Measurements from ENCODE around the gene ADAMTS3. TPM values are rescaled to one million over a fixed set of nuclear protein-coding genes. Genes with fewer than 3 reads are reported as not detected.

Gene ADAMTS3
- polyA plus RNA-seq, 2 of the 4 experiments (the other 2 are of a cell fraction), result 0.03 TPM; not detected in 1

- Histone ChIP-seq H3K4me3 (no peak overlapping the region), H3K4me1 (no peaks in the 10 kb centered on the region), H3K27ac (no peak overlapping the region), H3K9me3 (no peaks in the 10 kb centered on the region), H3K4me2 (no peak overlapping the region)
- 22% methylated on average over 3 of the region's 3 CpGs for WGBS (ENCODE audit: missing lambda C conversion rate)
- no peak for FAIRE-seq
- no peak for DNase-seq (ENCODE audit: low read depth in 1 of 2, low spot score in 1 of 2)
- ATAC-seq, result no peak
- CTCF ChIA-PET, result no interaction called here
- TF ChIP-seq CBX8 (IDR thresholded peaks at IDR 0.05), result no peak
- no peak for TF ChIP-seq MAX (IDR thresholded peaks at IDR 0.05)
- no peak for TF ChIP-seq GATA3 (IDR thresholded peaks at IDR 0.05; ENCODE audit: borderline replicate concordance)
- no peak for TF ChIP-seq CHD4 (IDR thresholded peaks at IDR 0.05; ENCODE audit: borderline replicate concordance)
- TF ChIP-seq MYC (IDR thresholded peaks at IDR 0.05; ENCODE audit: borderline replicate concordance, low read length), result no peak
- TF ChIP-seq CTCF (IDR thresholded peaks at IDR 0.05), result no peak
- TF ChIP-seq RAD21 (conservative IDR thresholded peaks at IDR 0.05 in 1 of 2, IDR thresholded peaks at IDR 0.05 in 1 of 2), result no peak
- TF ChIP-seq CHD2 (IDR thresholded peaks at IDR 0.05; ENCODE audit: low read length, partially characterized antibody), result no peak
- no peak for TF ChIP-seq CEBPB (IDR thresholded peaks at IDR 0.05)
- no peak for TF ChIP-seq TP53 (CRISPR knock-in tag; IDR thresholded peaks at IDR 0.05)
- no peak for TF ChIP-seq ESRRA (IDR thresholded peaks at IDR 0.05; ENCODE audit: borderline replicate concordance, low read length)
- TF ChIP-seq ZC3H11A (IDR thresholded peaks at IDR 0.05), result no peak
- POLR2A ChIA-PET, result no interaction called here
Observed at GRCh38 chr4:72446353-72447055, 122.5 kb downstream of the ADAMTS3 start.

GRCh38 chr4:72444092-72444491 is 124.9 kb downstream of the ADAMTS3 start:
- ATAC-seq (no peak), DNase-seq (ENCODE audit: low read depth in 1 of 2, low spot score in 1 of 2) (no peak), FAIRE-seq (no peak)
- WGBS (ENCODE audit: missing lambda C conversion rate), result 76% methylated on average over 1 of the region's 1 CpG
- H3K27ac ChIP-seq, result no peak overlapping the region
- no peak overlapping the region for H3K4me3 ChIP-seq
- H3K4me2 ChIP-seq, result no peak overlapping the region
- TF ChIP-seq HMGXB4 (CRISPR knock-in tag; IDR thresholded peaks at IDR 0.05; ENCODE audit: borderline replicate concordance), result no peak
- TF ChIP-seq RCOR1 (IDR thresholded peaks at IDR 0.05; ENCODE audit: low read depth, low read length), result no peak
- no peak for TF ChIP-seq PBX3 (IDR thresholded peaks at IDR 0.05)
- TF ChIP-seq JUN (IDR thresholded peaks at IDR 0.05), result no peak
- no peak for TF ChIP-seq ELK1 (IDR thresholded peaks at IDR 0.05; ENCODE audit: low read depth, low read length)
- no peak for TF ChIP-seq MAFK (IDR thresholded peaks at IDR 0.05; ENCODE audit: partially characterized antibody)
- no peak for TF ChIP-seq NFE2L2 (conservative IDR thresholded peaks at IDR 0.05; ENCODE audit: low read length)
- no peak for TF ChIP-seq CHD4 (IDR thresholded peaks at IDR 0.05; ENCODE audit: borderline replicate concordance)
- no peaks in the 10 kb centered on the region for H3K9me3 ChIP-seq
- H3K4me1 ChIP-seq, result no peaks in the 10 kb centered on the region
- ChIA-PET POLR2A (no interaction called here), CTCF (no interaction called here)
